ENCODE measurements around the gene RIC8A.

The RIC8A gene

DNA sequence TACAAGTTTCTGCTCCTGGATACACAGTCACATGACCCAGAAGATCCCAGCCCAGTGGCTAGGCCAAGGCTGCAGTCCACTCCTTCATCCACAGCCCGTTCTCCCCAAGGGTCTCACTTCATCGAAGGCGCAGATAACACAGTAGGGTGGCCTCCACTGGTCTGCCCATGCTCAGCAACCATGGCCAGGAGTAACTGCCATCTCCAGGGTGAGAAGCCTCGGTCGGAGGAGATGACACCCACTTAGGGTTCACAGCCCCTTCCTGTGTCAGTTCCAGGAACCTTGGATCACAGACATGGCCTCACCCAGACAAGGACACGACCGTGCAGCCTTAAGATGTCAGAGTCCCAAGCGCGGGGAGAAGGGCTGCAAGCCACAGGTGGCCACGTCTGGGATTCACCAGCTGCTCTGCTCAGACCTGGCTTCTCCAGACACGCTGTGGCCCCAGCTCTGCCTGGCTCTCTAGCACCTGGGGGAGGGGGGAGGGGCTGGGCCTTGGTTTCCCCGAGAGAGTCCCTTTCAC lies 2.9 kb upstream of the RIC8A start:
- DNase-seq (ENCODE audit: low spot score), result no peak

DNA sequence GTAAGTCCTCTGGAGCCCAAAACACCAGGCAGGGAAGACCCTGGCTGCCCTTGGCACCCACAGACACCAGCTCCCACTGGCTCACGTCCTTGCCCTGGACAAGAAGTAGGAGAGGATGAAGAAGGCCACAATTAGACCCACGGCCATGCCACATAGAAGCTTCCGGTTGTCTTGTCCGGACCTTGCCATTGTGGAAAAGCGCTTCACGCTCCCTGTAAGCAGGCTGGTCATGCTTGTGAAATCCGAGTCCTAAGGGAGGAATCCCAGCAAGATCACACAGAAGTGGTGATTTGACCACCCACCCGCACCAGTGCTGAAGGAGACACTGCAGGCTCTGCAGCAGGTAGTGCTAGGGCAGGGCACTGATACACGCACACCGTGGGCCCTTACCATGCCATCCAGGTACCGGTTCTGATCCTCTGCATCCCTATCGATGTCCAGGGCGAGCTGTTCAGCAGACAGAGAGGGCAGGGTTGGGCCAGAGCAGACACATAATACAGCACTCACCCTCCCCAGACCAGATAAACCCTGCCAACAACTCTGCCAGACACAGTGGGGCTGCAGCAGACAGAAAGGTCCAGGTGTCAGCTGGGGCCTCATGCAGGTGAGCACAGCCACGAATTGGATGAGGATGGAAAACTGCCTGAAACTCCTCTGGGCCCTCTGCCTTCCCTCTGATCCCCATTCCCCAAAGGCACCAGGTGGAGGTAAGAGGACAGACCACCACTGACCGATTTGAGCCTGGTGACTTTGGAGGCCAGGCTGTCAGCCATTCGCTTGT lies 2.1 kb upstream of the RIC8A start:
- no peak for DNase-seq (ENCODE audit: low spot score)

DNA sequence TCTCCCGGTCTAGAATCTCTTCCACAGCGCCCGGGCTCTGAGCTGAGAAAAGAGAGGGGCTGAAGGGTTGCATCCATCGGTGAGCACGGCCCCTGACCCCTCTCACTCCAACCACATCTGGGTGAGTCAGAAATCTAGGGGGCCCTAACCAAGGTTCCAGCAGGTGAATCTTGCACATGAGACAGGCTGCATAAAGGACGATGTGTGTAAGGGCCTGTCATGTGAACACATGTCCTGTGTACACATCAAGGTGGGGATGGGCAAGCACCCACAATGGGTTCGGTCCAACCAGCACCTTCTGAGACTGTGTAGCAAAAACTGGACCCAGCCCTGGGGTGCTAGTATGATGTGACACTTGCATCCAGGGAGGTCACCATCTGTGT lies 1.5 kb upstream of the RIC8A start:
- DNase-seq (ENCODE audit: low spot score), result no peak

DNA sequence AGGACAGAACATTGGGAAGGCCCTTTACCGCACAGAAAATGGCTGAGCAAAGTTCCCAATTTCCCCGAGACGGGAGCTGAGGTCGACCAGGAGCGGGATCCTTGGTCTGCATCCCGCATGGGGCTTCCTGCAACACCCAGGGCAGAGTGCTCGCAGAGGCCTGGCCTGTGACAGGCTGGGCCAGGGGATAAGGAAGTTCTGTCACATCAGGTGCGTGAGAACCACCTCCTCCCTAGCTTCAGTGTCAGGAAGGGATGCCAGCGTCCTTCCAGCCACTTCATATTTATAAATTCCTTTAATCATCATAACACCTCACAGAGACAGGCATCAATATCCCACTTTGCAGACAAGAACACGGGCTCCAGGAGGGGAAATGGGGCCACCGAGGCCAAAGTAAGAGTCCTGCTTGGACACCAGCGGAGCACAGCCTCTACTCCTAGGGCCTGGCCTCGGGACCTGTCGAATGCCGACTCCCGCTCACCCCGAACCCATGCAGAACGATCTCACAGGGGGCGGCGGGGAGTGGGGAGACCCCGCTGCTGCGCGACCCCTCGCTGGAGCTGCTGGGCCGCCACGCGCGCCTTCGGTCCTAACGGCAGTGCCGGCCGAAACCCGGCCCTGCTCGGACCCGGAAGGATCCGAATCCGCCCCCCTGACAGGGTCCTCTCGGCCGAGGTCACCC lies 841 bp upstream of the RIC8A start:
- DNase-seq (ENCODE audit: low spot score), result peak; percentile 34

DNA sequence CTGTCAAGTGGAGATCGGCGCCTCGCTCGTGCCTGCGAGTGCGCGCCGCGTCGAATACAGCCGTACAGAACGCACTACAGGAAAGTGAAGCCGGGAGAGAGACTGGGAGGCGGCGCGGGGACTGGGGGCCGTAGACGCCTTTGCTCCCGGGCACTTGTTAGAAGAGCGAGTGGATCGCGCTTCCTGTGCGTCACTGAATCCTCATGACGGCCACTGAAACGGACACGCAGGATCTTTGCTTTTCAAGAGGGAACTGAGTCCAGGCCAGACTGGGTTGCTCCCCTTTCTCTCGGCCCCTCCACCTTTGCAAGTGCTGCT lies 314 bp downstream of the RIC8A start:
- DNase-seq (ENCODE audit: low spot score), result peak; percentile 59

DNA sequence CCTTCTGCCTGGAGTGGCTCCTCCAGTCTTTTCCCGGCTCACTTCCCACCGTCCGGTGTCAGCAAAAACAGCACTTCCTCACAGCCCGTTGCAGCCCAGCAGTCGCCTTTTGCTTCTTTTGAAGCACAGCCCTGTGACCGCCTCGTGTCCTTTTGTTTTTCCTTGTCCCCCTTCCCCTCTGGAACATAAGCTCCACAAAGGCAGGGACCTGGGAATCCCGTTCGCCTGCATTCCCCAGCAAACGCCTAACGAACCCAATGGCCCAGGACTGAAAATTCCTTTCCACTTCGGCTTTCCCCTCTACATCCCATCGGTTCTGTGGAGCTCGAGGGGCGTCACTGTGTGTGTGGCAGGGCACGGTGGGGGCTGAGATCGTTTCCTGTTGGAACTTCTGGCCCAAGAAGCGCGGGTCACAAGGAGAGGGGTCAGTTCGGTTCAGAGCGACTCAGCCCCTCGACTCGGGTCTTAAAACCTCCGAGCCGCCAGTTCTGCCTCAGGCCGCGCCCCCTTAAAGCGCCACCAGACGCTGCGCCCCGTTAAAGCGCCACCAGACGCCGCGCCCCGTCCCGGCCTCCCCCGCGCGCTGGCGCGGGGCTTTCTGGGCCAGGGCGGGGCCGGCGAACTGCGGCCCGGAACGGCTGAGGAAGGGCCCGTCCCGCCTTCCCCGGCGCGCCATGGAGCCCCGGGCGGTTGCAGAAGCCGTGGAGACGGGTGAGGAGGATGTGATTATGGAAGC lies 841 bp downstream of the RIC8A start:
- DNase-seq (ENCODE audit: low spot score), result peak; percentile 54

DNA sequence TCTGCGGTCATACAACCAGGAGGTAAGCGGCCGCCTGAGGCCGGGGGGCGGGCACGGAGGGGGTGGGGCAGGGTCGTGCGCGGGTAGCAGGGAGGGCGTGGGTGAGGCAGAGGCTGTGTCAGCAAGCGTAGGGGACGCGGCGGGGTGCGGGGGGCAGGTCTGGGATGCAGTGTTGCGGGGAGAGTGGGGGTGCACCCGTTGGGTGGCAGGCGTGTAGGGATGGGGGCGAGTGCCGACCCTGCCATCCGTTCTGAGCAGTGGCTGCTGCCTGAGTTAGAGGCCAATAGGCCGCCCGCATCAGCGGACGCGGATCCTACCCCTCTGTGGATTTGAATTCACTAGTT lies 1.4 kb downstream of the RIC8A start:
- peak; percentile 10 for DNase-seq (ENCODE audit: low spot score)

DNA sequence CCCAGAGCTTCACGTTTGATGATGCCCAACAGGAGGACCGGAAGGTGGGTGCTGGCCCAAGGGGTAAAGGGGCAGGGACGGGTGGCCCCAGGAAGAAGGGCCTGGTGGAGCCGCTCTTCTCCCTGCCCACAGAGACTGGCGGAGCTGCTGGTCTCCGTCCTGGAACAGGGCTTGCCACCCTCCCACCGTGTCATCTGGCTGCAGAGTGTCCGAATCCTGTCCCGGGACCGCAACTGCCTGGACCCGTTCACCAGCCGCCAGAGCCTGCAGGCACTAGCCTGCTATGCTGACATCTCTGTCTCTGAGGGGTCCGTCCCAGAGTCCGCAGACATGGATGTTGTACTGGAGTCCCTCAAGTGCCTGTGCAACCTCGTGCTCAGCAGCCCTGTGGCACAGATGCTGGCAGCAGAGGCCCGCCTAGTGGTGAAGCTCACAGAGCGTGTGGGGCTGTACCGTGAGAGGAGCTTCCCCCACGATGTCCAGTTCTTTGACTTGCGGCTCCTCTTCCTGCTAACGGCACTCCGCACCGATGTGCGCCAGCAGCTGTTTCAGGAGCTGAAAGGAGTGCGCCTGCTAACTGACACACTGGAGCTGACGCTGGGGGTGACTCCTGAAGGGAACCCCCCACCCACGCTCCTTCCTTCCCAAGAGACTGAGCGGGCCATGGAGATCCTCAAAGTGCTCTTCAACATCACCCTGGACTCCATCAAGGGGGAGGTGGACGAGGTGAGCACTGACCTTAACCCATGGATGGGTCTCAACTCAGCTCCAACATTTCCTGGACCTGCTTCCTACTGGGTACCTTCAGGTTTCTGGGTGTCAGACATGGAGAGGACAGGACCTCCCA lies 2.0 kb downstream of the RIC8A start:
- DNase-seq (ENCODE audit: low spot score), result peak; percentile 18

DNA sequence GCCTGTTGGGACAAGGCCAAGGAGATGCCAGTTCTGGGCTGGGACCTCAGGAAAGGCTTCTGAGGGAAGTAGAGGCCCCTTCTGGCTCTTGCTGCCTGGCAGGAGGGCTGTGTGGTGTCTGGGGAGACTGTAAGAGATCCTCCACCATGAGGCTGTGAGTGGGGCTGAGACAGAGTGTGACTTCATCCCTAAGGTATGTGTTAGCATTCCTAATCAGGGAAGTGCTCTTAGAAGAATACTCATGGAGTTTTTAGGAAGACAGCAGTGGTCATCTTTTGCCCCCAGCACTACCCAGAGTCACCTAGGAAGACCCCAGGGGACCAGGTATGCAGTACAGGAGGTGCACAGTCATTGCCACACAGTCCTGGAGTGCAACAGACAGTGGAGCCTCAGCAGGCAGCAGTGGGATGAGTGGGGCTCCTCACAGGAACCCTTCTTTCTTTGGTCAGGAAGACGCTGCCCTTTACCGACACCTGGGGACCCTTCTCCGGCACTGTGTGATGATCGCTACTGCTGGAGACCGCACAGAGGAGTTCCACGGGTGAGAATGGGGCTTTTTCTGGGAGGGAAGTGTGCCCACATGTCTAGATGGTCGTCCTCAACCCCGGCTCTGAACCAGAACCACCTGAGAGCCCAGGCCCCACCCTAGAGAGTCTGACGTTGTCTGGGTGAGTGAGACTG lies 2.8 kb downstream of the RIC8A start:
- peak; percentile 46 for DNase-seq (ENCODE audit: low spot score)

DNA sequence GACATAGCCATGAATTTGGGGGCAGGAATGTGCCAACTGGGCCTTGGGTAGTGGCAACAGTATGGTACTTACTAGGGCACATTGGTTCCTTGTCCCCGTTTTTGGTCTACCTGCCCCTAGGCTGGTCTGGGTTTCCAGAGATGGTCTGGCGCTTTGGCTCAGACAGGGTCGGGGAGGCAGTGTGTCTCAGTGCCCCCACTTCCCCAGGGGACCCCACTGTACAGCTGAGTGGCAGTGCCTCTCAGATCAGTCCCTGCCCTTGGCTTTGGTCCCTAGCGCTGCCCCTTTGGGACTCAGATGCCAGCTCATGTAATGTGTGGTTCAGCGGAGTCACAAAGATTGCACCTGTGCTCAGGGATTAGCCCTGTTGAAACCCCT lies 3.3 kb downstream of the RIC8A start:
- no peak for DNase-seq (ENCODE audit: low spot score)

DNA sequence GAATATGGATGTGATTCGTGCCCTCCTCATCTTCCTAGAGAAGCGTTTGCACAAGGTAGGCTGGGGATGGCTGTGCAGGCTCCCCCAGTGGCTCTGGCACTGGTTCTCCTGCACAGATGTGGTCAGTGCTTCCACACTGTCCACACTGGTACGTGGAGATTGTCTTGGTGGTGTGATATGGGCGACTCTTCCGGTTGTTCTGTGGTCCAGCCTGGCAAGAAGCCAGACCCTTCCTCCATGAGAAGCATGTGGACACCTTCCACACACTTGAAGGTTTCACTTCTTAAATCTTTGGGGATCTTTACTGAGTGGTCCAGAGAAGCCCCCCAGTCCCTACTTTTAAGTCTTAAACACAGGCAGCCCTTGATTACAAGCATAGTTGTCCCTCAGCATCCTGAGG lies 3.8 kb downstream of the RIC8A start:
- no peak for DNase-seq (ENCODE audit: low spot score)

DNA sequence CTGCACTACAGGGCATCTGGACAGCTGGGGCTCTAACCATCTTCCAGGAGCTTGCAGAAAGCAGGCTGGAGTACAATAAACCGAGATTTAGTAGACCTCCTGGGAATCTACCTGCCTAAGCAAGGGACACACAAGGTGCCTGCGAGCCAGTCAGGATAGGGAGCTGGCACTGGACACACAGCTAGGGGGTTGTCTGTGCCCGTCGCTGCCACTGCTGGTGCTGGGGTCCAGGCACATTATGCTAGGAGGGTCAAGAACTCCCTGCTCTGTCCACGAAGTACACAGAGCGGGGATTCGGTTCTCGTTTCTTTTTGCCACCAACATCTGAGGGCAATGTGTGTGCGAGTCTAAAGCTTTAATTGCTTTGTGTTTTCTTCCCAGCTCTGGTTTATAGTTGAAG lies 4.2 kb downstream of the RIC8A start:
- no peak for DNase-seq (ENCODE audit: low spot score)

DNA sequence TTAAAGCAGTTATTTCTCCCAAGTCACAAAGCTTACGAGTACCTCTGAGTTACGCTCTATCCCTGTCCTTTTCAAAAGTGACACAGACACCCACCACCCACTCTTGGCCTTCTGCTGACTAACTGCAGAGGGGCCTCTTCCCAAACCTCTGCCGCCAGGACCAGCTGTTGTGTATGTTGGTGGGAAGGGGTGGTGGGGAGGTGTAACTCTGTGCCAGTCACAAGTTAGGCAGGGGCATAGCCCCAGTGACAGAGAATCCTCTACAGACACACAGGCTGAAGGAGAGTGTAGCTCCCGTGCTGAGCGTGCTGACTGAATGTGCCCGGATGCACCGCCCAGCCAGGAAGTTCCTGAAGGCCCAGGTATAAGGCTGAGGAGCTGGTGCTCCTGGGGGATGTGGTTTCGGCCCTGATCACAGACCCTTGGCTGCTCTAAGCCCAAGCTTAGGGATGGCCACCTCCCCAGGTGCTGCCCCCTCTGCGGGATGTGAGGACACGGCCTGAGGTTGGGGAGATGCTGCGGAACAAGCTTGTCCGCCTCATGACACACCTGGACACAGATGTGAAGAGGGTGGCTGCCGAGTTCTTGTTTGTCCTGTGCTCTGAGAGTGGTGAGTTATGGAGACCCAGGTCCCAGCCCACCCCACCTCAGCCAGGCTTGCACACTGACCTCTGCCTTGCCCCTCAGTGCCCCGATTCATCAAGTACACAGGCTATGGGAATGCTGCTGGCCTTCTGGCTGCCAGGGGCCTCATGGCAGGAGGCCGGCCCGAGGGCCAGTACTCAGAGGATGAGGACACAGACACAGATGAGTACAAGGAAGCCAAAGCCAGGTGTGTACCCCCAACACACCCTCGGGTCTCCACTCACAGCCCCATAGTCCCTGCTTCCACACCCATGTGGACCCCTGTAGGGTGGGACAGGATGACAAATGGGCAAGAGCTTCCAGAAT lies 4.9 kb downstream of the RIC8A start:
- no peak for DNase-seq (ENCODE audit: low spot score)

DNA sequence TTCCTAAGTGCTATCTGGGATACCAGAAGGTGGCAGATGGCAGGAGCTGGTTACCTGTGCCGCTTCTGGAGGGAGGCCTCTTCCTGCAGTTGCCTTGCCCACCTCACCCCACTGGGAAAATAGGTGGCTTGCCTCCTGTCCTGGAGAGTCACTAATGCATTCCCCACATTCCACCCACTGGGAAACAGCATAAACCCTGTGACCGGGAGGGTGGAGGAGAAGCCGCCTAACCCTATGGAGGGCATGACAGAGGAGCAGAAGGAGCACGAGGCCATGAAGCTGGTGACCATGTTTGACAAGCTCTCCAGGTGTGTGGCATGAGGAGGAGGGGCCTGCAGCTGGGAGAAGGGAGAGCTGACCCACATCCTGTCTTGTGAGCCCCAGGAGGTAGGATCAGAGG lies 5.6 kb downstream of the RIC8A start:
- DNase-seq (ENCODE audit: low spot score), result no peak

DNA sequence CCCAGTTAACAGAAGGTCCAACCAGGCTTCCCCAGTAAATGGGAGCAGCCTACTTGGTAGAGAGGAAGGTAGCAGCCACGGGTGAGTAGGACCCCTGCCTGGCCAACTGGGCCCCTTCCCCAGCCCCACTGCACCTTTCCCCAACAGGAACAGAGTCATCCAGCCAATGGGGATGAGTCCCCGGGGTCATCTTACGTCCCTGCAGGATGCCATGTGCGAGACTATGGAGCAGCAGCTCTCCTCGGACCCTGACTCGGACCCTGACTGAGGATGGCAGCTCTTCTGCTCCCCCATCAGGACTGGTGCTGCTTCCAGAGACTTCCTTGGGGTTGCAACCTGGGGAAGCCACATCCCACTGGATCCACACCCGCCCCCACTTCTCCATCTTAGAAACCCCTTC lies 6.6 kb downstream of the RIC8A start:
- no peak for DNase-seq (ENCODE audit: low spot score)

DNA sequence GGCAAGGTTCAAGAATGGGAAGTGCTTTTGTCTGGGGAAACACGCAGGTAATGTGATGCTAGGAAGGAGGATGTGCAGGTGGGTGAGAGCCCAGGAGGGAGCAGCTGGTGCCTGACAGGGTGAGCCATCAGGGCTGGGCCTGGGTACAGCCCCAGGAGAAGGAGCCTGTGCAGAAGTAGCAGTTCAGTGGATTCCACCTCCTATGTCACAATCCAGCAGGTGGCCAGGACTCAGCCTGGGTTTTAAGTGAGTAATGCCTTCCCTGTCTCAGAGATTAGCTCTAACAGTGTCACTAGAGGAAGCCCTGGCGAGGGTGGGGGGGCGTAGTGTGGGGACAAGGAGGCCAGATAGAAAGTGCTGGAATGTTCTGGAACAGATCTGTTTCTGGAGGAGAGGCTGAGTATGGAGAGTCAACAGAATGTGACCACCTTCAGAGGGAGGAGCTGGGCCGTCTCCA lies 8.1 kb downstream of the RIC8A start:
- DNase-seq (ENCODE audit: low spot score), result no peak

DNA sequence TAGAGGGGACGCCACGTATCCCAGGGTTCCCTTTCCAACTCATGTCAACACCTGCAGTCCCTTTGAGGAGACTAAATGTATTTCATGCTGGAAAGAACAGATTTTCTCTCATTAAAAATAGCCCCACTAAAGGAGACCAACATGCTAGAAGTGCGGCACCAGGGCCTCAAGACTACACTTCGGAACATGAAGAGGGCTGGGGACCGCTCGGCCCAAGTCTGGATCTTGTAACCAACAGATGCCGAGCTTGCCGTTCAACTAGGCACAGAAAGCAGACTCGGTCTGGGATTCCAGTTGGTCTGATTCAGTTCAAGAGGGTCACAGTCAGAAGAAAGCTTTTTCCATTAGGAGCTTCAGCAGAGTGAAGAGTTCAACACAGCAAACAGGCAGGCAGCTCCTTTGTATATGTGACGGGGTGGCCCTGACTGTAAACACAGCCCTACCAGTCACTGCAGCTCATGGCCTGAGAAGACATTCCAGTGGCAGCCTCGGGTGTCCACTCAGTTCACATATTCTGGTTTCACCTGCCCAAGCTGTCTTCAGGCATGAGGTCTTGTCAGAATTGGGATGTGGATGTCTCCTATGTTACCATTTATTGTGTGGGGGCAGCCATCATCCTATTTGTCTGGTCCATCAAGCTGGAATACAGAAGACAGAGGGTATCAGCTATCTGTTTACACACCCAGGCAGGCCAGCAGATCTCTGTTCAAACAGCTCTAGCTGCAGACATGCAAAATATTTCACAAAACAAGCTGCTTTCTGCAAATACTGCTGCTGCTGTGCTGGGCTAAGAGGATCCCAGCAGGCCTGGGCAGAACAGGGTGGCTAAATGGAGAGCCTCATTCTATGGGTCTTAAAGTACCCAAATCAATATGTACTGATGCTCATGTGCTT lies 8.8 kb downstream of the RIC8A start:
- DNase-seq (ENCODE audit: low spot score), result no peak

DNA sequence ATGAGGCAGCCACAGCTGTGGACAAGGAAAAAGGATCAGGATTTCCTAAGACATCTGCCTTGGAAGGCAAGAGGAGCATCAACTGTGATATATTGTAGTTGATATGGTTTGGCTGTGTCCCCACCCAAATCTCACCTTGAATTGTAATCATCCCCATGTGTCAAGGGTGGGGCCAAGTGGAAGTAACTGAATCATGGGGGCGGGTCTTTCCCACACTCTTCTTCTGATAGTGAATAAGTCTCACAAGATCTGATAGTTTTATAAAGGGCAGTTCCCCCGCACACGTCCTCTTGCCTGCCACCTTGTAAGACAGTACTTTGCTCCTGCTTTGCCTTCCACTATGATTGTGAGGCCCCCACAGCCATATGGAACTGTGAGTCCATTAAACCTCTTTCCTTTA lies 10.2 kb downstream of the RIC8A start:
- DNase-seq (ENCODE audit: low spot score), result no peak

DNA sequence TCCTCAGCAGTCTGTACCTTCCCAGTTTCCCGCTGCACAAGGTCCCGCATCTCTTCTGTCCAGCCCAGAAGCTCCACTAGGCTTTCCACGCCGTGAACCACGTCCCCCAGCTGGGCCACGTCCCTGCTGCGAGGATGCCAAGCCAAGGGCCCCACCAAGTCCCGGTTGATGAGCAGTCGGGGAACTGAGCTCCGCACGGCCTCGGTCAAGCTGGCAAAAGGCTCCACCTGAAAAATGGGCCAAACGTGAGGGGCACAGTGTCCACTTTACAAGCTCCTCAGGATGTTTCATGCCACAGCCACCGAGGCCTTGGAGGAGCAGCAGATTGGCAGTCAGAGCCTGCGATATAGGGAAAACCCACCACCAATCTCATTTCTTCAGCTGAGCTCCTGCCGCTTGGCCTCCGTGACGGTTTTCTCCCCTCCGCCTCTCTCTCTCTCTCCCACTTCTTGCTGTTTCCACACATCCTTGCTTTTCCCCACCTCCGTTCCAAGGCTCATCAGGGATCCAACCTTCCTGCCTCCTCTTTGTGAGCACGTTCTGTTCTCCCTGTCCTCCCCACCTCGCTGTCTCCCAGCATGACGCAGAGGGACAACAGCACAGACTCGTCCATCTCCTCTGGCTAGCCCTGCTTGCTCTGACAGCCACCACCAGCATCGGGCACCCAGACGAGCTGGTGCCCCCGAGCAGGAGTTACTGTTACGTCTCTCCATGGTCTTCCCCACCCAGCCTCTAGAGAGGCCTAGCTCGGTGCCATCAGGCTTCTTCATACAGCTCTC lies 11.5 kb downstream of the RIC8A start:
- no peak for DNase-seq (ENCODE audit: low spot score)
